ENCODE data around the gene HK3.

DNA sequence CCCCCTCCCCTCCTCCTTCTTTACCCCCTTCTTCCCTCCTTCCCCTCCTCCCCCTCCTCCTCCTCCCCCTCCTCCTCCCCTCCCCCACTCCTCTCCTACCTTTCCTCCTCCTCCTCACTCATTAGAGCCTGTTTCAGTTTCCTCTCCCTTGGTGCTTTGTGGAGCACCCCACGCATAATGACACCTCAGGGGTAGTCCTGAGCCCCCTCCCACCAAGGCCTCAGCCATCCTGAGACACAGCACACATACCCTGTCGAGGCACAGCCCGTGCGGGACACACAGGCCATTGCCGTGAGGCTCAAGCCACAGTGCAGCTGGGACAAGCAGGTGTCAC, 35.4 kb downstream of the HK3 start:
- TF ChIP-seq TEAD1 (CRISPR knock-in tag; IDR thresholded peaks at IDR 0.05) (no peak), SIN3A (IDR thresholded peaks at IDR 0.05; ENCODE audit: borderline replicate concordance in 2 of 2, control insufficient read depth in 1 of 2, low read depth in 2 of 2, low read length in 2 of 2) (no peak), GATAD2A (IDR thresholded peaks at IDR 0.05) (no peak), GTF2A2 (tag; IDR thresholded peaks at IDR 0.05) (no peak), ZNF174 (CRISPR knock-in tag; IDR thresholded peaks at IDR 0.05) (no peak), POLR2A (conservative IDR thresholded peaks at IDR 0.05) (no peak), FOXM1 (IDR thresholded peaks at IDR 0.05; ENCODE audit: low read depth) (no peak), FOXM1 (CRISPR knock-in tag; IDR thresholded peaks at IDR 0.05; ENCODE audit: low read depth) (no peak), EP300 (IDR thresholded peaks at IDR 0.05; ENCODE audit: low read length) (no peak)

Measured in K562 (cell line).